UCSD-AML1 (cell line): ENCODE data around the gene CNPY2.

Experiments used
- DNase-seq: peaks from one replicate; lab custom pipeline; 2025; ENCODE audit not compliant: unreplicated experiment; lab: John Stamatoyannopoulos, UW

The CNPY2 gene

DNA sequence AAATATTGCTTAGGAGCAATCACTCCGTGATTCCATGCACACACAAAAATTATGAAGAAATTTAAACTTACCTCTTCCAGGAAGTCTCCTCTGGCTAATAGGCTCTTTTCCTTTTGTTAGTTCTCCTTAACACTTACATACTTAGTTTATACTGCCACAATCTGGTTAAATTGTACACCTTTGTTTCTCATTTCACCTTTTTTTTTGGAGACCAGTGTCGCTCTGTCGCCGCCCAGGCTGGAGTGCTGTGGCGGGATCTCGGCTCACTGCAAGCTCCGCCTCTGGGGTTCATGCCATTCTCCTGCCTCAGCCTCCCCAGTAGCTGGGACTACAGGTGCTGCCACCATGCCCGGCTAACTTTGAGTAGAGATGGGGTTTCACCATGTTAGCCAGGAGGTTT lies 55.4 kb downstream of the CNPY2 start:
- DNase-seq, result no peak
